A673 (cell line): ENCODE data around the gene LRP1B. TPM values are rescaled to one million over a fixed set of nuclear protein-coding genes. Genes with fewer than 3 reads are reported as not detected.

Experiments used
- BruUV-seq: library from RNA; stranded (reverse); fragments of 400-500 nt; replicated peaks from 2 replicates; lab custom pipeline; 2021; lab: Mats Ljungman, UMichigan
- CTCF ChIA-PET: fragments of 300-600 bp; sonication (Branson Sonifier 250); formaldehyde crosslinking; loops from one replicate; lab custom pipeline; 2022; ENCODE audit warnings: antibody characterized with exemption; lab: Charles Lee
- POLR2A ChIA-PET: fragments of 300-600 bp; sonication (Branson Sonifier 250); formaldehyde crosslinking; loops from one replicate; lab custom pipeline; 2022; ENCODE audit warnings: antibody characterized with exemption; ENCODE audit not compliant: low non-redundant PET; lab: Charles Lee
- DNase-seq: peaks from one replicate; pipeline ENCODE4 v3.0.0-alpha.2; 2015; ENCODE audit warnings: low spot score
- H3K27ac ChIP-seq: fragments of 200-600 bp; sonication (generic); 2 replicates; pipeline ENCODE4 v1.5.1; 2016; ENCODE audit warnings: mixed run types, low read depth, mild to moderate bottlenecking, mixed read lengths, antibody characterized with exemption, low read length; ENCODE audit not compliant: poor library complexity, severe bottlenecking
- H3K27me3 ChIP-seq: fragments of 200-600 bp; sonication (generic); replicated peaks from 2 replicates; pipeline ENCODE4 v1.6.1; 2017; ENCODE audit warnings: mixed run types, low read depth, mild to moderate bottlenecking, mixed read lengths, antibody characterized with exemption, low read length; ENCODE audit not compliant: insufficient read depth, poor library complexity
- H3K36me3 ChIP-seq: fragments of 200-600 bp; sonication (generic); 2 replicates; pipeline ENCODE4 v1.6.1; 2016; ENCODE audit warnings: mixed run types, mild to moderate bottlenecking, mixed read lengths, antibody characterized with exemption, low read length; ENCODE audit not compliant: insufficient read depth, poor library complexity, severe bottlenecking
- H3K4me1 ChIP-seq: fragments of 200-600 bp; sonication (generic); 2 replicates; pipeline ENCODE4 v1.6.1; 2017; ENCODE audit warnings: mixed run types, mild to moderate bottlenecking, mixed read lengths, antibody characterized with exemption, low read length; ENCODE audit not compliant: insufficient read depth, poor library complexity, severe bottlenecking
- H3K4me3 ChIP-seq: fragments of 200-600 bp; sonication (generic); 2 replicates; pipeline ENCODE4 v1.5.1; 2016; ENCODE audit warnings: low read depth, mixed run types, mild to moderate bottlenecking, mixed read lengths, low read length; ENCODE audit not compliant: poor library complexity, severe bottlenecking
- H3K9me3 ChIP-seq: fragments of 200-600 bp; sonication (generic); 2 replicates; pipeline ENCODE4 v1.6.1; 2016; ENCODE audit warnings: mixed run types, low read depth, mild to moderate bottlenecking, mixed read lengths, antibody characterized with exemption, low read length; ENCODE audit not compliant: poor library complexity, severe bottlenecking
- EZH2 ChIP-seq: fragments of 200-600 bp; sonication (generic); IDR thresholded peaks from 2 replicates; pipeline ENCODE4 v1.6.1; 2017; ENCODE audit warnings: borderline replicate concordance, low read depth, mild to moderate bottlenecking, mixed read lengths, antibody characterized with exemption, low read length; ENCODE audit not compliant: poor library complexity, severe bottlenecking
- intact Hi-C: fragments of 100-400 bp; cut with micrococcal nuclease; formaldehyde crosslinking; loops from one replicate; pipeline ENCODE4 v1.10.0; 2022; ENCODE audit not compliant: unreplicated experiment
- total RNA-seq: library from RNA; stranded (reverse); gene quantifications from 2 replicates; pipeline ENCODE4 v1.2.3, GENCODE V29; 2021
- TF ChIP-seq, protein P1 (sequence below): fragments of 300-800, 200-600 bp; sonication (generic); conservative IDR thresholded peaks from 2 replicates; pipeline ENCODE4 v1.5.1; 2017; ENCODE audit warnings: low read depth, mild to moderate bottlenecking, antibody characterized with exemption, low read length, moderate library complexity, mixed read lengths

Gene LRP1B
- total RNA-seq, 1 experiment from 2014 or later, result 9.9 TPM

DNA sequence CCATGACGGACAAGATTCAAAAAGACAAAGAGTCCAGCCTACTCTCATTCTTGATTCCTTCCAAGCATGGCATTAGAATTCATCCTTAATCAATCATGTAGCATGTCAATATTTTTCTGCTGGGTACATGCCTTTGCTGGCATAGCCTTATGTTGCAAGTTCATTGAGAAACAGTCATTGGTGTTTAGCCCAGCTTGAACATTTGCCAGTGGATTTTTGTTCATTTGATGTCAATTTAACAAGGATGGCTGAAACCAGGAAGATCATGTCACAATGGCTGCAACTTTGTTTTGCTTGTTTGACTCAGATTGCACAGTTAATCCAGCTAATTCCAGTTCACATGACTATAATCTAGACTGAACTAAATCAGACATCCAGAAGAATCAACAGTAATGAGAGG is 1132.2 kb downstream of the LRP1B start:
- ChIA-PET CTCF (no interaction called here), POLR2A (no interaction called here)
- intact Hi-C loops, result no loop called here
- Histone ChIP-seq H3K27ac (no peak overlapping the region), H3K4me1 (no peaks in the 10 kb centered on the region), H3K27me3 (no peaks in the 10 kb centered on the region), H3K36me3 (no peaks in the 10 kb centered on the region), H3K9me3 (peaks cover 3% of the 10 kb centered on the region), H3K4me3 (no peak overlapping the region)
- BruUV-seq, result no TSS peak
- TF ChIP-seq, protein P1, sequence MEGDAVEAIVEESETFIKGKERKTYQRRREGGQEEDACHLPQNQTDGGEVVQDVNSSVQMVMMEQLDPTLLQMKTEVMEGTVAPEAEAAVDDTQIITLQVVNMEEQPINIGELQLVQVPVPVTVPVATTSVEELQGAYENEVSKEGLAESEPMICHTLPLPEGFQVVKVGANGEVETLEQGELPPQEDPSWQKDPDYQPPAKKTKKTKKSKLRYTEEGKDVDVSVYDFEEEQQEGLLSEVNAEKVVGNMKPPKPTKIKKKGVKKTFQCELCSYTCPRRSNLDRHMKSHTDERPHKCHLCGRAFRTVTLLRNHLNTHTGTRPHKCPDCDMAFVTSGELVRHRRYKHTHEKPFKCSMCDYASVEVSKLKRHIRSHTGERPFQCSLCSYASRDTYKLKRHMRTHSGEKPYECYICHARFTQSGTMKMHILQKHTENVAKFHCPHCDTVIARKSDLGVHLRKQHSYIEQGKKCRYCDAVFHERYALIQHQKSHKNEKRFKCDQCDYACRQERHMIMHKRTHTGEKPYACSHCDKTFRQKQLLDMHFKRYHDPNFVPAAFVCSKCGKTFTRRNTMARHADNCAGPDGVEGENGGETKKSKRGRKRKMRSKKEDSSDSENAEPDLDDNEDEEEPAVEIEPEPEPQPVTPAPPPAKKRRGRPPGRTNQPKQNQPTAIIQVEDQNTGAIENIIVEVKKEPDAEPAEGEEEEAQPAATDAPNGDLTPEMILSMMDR, result no peak
- no peak for TF ChIP-seq EZH2
- DNase-seq, result no peak

DNA sequence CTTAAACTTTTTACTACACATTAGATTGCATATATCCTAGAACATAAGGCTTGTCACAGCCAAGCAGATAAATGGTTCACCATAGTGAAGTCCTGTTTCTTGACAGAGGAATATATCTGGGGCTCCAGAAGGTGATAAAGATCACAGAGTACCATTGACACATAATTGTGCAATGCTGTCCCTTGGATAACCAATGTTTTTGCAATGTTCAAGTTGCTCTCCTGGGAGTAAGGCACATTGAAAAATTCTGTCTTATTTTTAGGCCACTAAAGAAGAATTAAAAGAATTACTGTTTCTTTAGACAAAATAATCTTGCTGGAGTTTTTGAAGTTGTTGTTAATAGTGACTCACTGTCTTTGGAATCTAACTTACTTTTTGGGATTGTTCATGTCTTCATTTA is 1132.8 kb downstream of the LRP1B start:
- TF ChIP-seq EZH2, result no peak
- TF ChIP-seq, protein P1, result no peak
- BruUV-seq, result no TSS peak
- intact Hi-C loops, result no loop called here
- Histone ChIP-seq H3K4me1 (no peaks in the 10 kb centered on the region), H3K36me3 (no peaks in the 10 kb centered on the region), H3K27me3 (no peaks in the 10 kb centered on the region), H3K4me3 (no peak overlapping the region), H3K27ac (no peak overlapping the region), H3K9me3 (no peaks in the 10 kb centered on the region)
- CTCF ChIA-PET, result no interaction called here
- no peak for DNase-seq
- POLR2A ChIA-PET, result no interaction called here

DNA sequence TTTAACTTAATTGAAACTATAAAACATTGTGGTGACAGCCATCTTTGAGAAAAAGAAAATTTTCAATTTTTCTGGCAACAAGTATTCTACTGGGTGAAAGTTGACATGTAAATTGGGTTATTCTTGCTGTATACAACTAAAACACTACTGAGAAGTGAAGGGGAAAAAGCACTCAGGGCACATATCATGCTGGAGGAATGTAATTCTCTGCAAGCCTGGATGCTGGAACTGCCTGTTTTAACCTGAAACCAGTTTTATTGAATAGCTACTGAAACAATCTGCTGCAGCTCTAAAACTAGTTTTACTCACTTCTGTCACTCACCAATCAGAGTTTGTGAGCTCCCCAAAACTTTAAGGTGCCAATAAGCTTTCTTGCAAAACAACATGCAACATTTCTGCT is 1136.0 kb downstream of the LRP1B start:
- no peaks in the 10 kb centered on the region for H3K27me3 ChIP-seq
- H3K36me3 ChIP-seq, result no peaks in the 10 kb centered on the region
- POLR2A ChIA-PET, result no interaction called here
- no peak overlapping the region for H3K4me3 ChIP-seq
- no peaks in the 10 kb centered on the region for H3K9me3 ChIP-seq
- CTCF ChIA-PET, result no interaction called here
- no TSS peak for BruUV-seq
- no peak for TF ChIP-seq EZH2
- TF ChIP-seq, protein P1, result no peak
- intact Hi-C loops, result no loop called here
- no peaks in the 10 kb centered on the region for H3K4me1 ChIP-seq
- DNase-seq, result no peak
- no peak overlapping the region for H3K27ac ChIP-seq
